Activated CD4-positive, alpha-beta T cell treated with anti-CD3 and anti-CD28 coated beads, Interleukin-2, amount 50 U/mL, for 48 hours (primary cell): ENCODE results near the gene ASIC4.
A peak's percentile ranks its signal among the peaks of the same experiment; 100 is the strongest.

Source experiments
- DNase-seq, 2 experiments: peaks; one replicate each; pipeline ENCODE4 v3.0.0-alpha.2; 2020

The ASIC4 gene

GRCh38 chr2:219570924-219571310 is 56.6 kb downstream of the ASIC4 start:
- no peak for DNase-seq

GRCh38 chr2:219571311-219572236 is 57.3 kb downstream of the ASIC4 start, which contains the start of gene OBSL1:
OBSL1 (minus strand) TSS chr2:219571539; CDS start chr2:219571232, 307 bp downstream.
- DNase-seq, result peak; percentile 18 to 21

- no peak for DNase-seq
Measured at GRCh38 chr2:219572237-219573001, 58.1 kb downstream of the ASIC4 start, which contains the start of gene INHA. INHA (plus strand) TSS chr2:219572310; CDS start chr2:219572375, 65 bp downstream.

- DNase-seq, result no peak
Measured at GRCh38 chr2:219573166-219573565, 58.9 kb downstream of the ASIC4 start.

GRCh38 chr2:219574484-219575311 is 60.4 kb downstream of the ASIC4 start:
- no peak for DNase-seq

- no peak for DNase-seq
Measured at GRCh38 chr2:219575566-219576504, 61.6 kb downstream of the ASIC4 start.

- no peak for DNase-seq
Measured at GRCh38 chr2:219576505-219577388, 62.5 kb downstream of the ASIC4 start.

GRCh38 chr2:219578811-219579613 is 64.7 kb downstream of the ASIC4 start:
- no peak for DNase-seq

- DNase-seq, result no peak
Measured at GRCh38 chr2:219581346-219581745, 67.1 kb downstream of the ASIC4 start.
